Fibroblast of skin of left quadriceps (primary cell): ENCODE data around the gene TAAR2.
"Not testable (repeated sequence)": the region's sequence is repeated elsewhere in the genome, so short reads cannot be mapped to it uniquely, and the experiment has no call there.

Source experiments
- DNase-seq, 2 experiments: peaks; one replicate each; pipeline ENCODE4 v3.0.0-alpha.2; 2013; ENCODE audit warnings: low read depth in 2 of 2

Gene TAAR2

DNA sequence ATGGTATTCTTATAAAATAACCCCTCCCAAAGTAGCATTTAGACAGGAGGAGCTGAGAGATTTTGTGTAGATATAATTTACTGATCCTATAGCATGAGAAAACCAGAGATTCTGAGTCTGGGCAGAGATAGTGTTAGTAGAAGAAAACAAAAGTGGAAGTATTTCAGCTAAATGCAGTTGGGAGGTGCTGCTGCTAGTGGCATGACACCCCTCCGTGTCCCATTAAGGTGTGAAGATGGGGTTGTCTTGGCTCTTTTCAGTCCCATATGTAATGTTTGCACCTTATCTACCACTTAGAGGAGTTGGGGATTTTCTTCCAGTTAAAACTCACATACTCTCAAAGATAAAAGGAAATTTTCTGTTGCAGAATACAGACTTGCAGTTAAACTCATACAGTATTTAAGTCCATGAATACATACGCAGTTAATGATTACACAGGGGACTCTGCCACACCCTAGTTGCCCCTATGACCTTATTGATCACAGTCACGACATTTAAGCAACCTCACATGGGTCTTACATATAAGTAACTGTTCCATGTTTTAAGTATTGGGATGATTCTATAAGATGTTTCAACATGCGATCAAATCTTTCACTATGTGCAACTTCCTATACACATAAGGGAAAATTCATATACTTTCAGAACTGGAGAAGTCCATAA, 11.5 kb downstream of the TAAR2 start:
- no peak for DNase-seq

GRCh38 chr6:132611616-132612015, 12.5 kb downstream of the TAAR2 start:
- DNase-seq = no peak

DNA sequence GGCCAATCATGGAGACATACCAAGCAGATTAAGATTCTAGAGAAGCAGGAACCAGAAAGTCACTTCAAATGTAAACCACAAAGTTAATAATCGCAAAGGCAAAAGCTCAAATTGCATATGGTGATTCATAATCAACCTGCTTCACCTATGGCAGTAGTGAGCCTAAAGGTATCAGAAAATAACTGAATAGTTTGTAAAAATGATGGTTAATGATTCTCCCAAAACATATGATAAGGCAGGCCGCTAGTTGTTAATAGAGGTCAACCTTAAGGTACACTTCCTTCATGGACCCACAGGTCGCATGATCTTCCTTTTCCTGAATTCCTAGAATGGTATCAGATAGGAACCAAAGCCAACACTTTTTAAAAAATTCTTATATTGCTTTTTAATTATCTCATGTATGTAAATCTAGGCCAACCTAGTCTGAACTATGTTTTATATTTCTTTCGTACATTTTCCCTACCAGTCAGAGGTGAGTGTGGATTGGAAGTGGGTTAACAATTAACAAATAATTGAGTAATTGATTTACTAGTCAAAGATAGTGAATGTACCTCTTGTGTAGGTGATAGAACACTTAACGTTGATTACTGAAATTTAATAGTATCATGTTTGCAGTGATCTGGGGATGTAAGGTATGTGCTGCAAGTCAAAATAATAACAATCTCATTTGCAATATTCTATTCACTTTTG, 16.4 kb downstream of the TAAR2 start:
- DNase-seq = no peak

GRCh38 chr6:132604635-132605152, 19.4 kb downstream of the TAAR2 start:
- DNase-seq = no peak

GRCh38 chr6:132600900-132601299, 23.2 kb downstream of the TAAR2 start:
- not testable (repeated sequence) for DNase-seq

DNA sequence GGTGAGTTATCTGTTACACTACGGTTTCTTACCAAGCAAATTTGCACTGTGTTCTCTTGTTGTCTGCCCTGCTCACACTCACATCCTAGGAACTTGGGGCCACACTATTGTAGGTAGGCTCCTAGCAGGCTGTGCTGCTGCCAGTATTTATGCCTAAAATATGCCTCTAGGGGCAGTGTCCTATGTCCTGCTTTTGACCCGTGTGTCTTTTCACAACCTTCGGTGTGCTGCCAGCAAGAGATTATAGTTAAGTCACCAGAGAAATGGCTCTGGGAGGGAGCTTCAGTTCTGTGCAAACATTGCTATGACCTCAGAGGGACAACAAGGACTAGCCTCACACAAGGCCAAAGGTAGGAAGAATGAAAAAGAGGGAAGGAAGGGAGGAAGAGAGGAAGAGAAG, 25.6 kb downstream of the TAAR2 start:
- no peak for DNase-seq

DNA sequence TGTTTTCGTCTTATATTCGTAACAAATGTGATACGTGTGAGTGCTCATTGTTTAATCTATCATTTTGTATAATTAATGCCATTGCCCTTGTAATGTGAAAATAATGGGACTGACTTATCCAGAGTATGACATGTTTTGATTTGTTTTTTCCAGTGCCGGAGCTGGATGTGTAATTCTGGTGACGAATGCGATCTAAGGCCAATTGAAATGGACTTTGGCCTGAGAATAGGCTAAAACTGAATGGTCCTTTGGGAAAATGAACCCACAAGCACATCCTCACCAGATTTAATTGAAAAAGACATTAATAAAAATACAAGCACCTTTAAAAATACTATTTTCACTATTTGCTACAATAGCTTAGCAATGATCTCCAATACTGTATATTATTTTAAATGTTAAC, 27.9 kb downstream of the TAAR2 start:
- no peak for DNase-seq

- DNase-seq = no peak
Measured at GRCh38 chr6:132592855-132593254, 31.2 kb downstream of the TAAR2 start.

DNA sequence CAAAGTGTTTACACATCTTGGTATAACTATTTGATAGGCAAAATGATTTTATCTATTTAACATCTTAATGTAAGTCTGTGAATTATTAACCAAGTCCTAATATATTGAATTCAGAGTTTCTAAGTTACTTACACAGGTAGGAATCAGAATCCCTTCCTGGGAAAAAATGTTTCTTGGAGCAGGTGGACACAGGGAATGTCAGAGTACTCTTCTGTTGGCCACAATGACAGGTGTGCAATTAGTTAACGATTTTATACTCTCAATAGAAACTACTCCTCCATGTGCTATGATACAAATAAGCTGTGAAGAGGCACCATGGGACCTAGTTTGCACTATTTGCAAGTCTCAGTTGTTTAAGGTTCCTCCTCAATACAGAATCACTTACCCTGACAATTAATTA, 33.7 kb downstream of the TAAR2 start:
- no peak for DNase-seq

DNA sequence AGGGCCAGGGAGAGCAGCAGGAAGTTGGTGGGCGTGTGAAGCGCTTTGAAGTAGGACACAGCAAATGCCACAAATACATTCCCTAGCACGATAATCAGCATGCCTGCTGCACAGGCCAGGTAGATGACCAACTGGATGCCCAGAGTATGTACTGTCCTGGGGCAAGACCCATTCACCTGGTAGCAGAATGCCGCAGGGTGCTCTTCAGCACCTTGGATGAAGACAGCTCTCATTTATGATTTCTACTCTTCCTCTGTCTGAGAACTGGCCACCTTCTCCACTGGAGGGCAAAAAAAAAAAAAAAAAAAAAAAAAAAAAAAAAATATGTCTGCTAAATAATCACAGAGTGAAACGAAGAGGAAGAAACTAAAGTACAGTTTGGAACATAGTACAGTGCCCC, 34.6 kb downstream of the TAAR2 start, which contains the start of gene TAAR5:
TAAR5 (minus strand) TSS at position 288 of the 400 bp plus-strand sequence; CDS start at position 233, 55 bp downstream.
- DNase-seq = no peak

- DNase-seq = no peak
Measured at GRCh38 chr6:132587424-132587823, 36.7 kb downstream of the TAAR2 start.

- DNase-seq = no peak
Measured at GRCh38 chr6:132584698-132585097, 39.4 kb downstream of the TAAR2 start.

DNA sequence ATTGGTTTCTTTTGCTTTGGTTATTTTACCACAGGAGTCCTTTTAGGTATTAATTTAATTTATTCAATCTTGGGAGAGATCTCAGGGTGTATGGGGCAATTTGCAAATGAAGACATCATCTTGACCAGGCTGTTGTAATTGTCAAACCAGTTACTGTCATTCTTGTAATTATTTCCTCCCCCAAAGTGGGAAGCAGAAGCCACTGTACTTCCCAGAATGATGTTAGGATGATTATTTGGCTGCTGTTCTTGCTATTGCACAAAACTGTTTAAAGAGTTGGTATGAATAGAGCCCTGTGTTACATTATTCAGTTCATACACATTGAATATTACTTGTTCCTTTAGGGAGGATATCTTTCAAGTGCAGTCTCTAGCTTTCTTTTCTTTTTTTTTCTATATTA, 52.3 kb downstream of the TAAR2 start:
- DNase-seq = no peak

- DNase-seq = no peak
Measured at GRCh38 chr6:132570221-132570777, 53.8 kb downstream of the TAAR2 start, which contains the start of gene TAAR6. TSS of gene TAAR6 (plus strand) at chr6:132570322. CDS start at chr6:132570322, 0 bp downstream.

DNA sequence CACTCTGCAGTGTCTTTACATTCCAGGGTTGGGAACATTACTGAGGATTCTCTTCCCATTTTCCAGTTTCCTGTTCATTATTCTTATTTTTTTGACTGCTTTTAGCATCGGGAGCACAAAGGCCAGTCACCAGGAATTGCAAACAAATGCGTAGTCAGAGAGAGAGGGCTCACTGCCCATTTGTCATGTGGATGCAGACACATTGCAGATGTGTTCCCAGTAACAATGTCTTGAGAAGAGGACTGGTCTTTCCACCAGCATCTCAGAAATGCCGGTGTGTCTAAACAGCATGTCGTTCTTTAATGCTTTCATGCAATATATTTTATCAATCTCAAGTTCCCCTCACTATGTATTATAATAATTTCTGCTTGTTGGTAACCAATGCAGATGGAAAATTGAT, 54.9 kb downstream of the TAAR2 start:
- no peak for DNase-seq

DNA sequence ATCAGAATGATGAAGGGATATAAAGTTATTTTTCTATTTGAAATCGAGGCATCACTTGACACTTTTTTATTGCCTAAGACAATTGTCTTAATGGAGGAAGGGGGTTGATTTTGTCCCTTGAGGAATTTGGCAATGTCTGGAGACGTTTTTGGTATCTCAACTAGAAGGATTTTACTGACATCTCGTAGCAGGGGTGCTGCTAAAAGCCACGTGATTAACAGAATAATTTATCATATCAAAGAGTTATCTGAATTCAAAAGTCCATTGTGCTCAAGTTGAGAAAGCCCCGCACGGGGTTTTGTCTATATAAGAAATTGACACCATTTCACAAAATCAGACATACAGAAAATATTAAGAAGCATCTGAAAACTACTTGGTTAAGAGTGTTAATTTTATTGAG, 55.5 kb downstream of the TAAR2 start:
- DNase-seq = no peak

DNA sequence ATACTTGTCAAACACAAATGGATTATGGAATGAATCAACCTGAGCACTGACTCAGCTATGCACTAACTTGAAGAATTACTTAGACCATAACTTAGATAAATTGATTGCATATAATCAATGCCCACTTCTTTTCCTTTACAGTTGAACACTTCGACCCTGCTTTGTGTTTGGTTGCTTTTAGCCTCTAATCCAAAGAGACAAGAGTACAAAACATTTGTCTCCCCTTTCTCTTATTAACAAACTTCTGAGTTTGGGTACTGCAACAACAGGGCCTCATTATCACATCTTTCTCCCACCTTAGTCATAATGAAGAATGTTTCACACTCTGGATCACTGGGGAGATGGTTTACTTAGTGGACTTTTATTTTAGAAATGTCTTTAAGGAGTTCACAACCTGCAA, 56.5 kb downstream of the TAAR2 start:
- DNase-seq = no peak
